OCI-LY7 (cell line): ENCODE results near the gene HDAC4. TPM values are rescaled to one million over a fixed set of nuclear protein-coding genes. Genes with fewer than 3 reads are reported as not detected.

Source experiments
- BruUV-seq: library from RNA; stranded (reverse); fragments of 400-500 nt; replicated peaks from 2 replicates; lab custom pipeline; 2021; lab: Mats Ljungman, UMichigan
- CTCF ChIA-PET: fragments of 300-600 bp; sonication (Branson Sonifier 250); formaldehyde crosslinking; loops from one replicate; lab custom pipeline; 2022; ENCODE audit warnings: antibody characterized with exemption; ENCODE audit not compliant: unreplicated experiment; lab: Charles Lee
- POLR2A ChIA-PET: fragments of 300-600 bp; sonication (Branson Sonifier 250); formaldehyde crosslinking; loops from one replicate; lab custom pipeline; 2022; ENCODE audit warnings: antibody characterized with exemption; lab: Charles Lee
- DNase-seq: peaks from one replicate; pipeline ENCODE4 v3.0.0-alpha.2; 2015; ENCODE audit warnings: low spot score
- H2AFZ ChIP-seq: fragments of 200-600 bp; sonication (generic), shearing (Covaris generic); 2 replicates; pipeline ENCODE4 v1.6.1; 2014; ENCODE audit warnings: mild to moderate bottlenecking, antibody characterized with exemption, low read length, moderate library complexity
- H3K27ac ChIP-seq: fragments of 200-600 bp; sonication (generic); 2 replicates; pipeline ENCODE4 v1.5.1; 2014; ENCODE audit warnings: mixed run types, low read depth, mild to moderate bottlenecking, moderate library complexity, low read length, inconsistent platforms; ENCODE audit not compliant: poor library complexity, severe bottlenecking
- H3K36me3 ChIP-seq: fragments of 200-600 bp; sonication (generic); 2 replicates; pipeline ENCODE4 v1.6.1; 2014; ENCODE audit warnings: mild to moderate bottlenecking, antibody characterized with exemption, low read length, moderate library complexity, mixed read lengths; ENCODE audit not compliant: insufficient read depth
- H3K4me1 ChIP-seq: fragments of 200-600 bp; sonication (generic); 2 replicates; pipeline ENCODE4 v1.5.1; 2014; ENCODE audit warnings: mild to moderate bottlenecking, low read length; ENCODE audit not compliant: insufficient read depth, poor library complexity, severe bottlenecking
- H3K4me2 ChIP-seq: fragments of 200-600 bp; sonication (generic); 2 replicates; pipeline ENCODE4 v1.6.1; 2014; ENCODE audit warnings: mild to moderate bottlenecking, low read length
- H3K4me3 ChIP-seq: fragments of 200-600 bp; sonication (generic); 2 replicates; pipeline ENCODE4 v1.5.1; 2014; ENCODE audit warnings: mild to moderate bottlenecking, low read depth, low read length; ENCODE audit not compliant: poor library complexity, severe bottlenecking
- H3K79me2 ChIP-seq: fragments of 200-600 bp; sonication (generic); 2 replicates; pipeline ENCODE4 v1.6.1; 2016; ENCODE audit warnings: low read depth, mild to moderate bottlenecking, low read length, moderate library complexity, mixed read lengths; ENCODE audit not compliant: insufficient read depth
- H3K9me2 ChIP-seq: fragments of 200-600 bp; sonication (generic); 2 replicates; pipeline ENCODE4 v1.6.1; 2016; ENCODE audit warnings: mild to moderate bottlenecking, low read length, mixed read lengths; ENCODE audit not compliant: insufficient read depth
- H3K9me3 ChIP-seq: fragments of 200-600 bp; sonication (generic); 2 replicates; pipeline ENCODE4 v1.6.1; 2014; ENCODE audit warnings: mild to moderate bottlenecking, mixed run types, low read length, mixed read lengths
- H4K20me1 ChIP-seq: fragments of 200-600 bp; sonication (generic); 2 replicates; pipeline ENCODE4 v1.6.1; 2014; ENCODE audit warnings: mild to moderate bottlenecking, antibody characterized with exemption, low read length, moderate library complexity, mixed read lengths; ENCODE audit not compliant: insufficient read depth
- EZH2phosphoT487 ChIP-seq: fragments of 200-600 bp; sonication (generic); IDR thresholded peaks from 2 replicates; pipeline ENCODE4 v1.6.1; 2018; ENCODE audit warnings: low read depth, borderline replicate concordance, mild to moderate bottlenecking, mixed run types, antibody characterized with exemption, low read length, moderate library complexity, mixed read lengths
- intact Hi-C: fragments of 100-400 bp; cut with micrococcal nuclease; formaldehyde crosslinking; loops from one replicate; pipeline ENCODE4 v1.10.0; 2022; ENCODE audit not compliant: unreplicated experiment
- total RNA-seq, 2 experiments: library from RNA; depleted of rRNA in 1 of 2; stranded (reverse); fragments of >200 nt in 1 of 2; shearing (Covaris generic) in 1 of 2; gene quantifications; 2 replicates each; pipeline ENCODE4 v1.2.3, GENCODE V29; 2014 to 2022
- TF ChIP-seq, protein P1 (sequence below): fragments of 200-600 bp; sonication (generic); conservative IDR thresholded peaks from 2 replicates; pipeline ENCODE4 v1.5.1; 2014; ENCODE audit warnings: mild to moderate bottlenecking, antibody characterized with exemption, low read length, moderate library complexity, mixed read lengths

The HDAC4 gene
- total RNA-seq, 2 experiments from 2014 or later, result 10.2 to 20.6 TPM

DNA sequence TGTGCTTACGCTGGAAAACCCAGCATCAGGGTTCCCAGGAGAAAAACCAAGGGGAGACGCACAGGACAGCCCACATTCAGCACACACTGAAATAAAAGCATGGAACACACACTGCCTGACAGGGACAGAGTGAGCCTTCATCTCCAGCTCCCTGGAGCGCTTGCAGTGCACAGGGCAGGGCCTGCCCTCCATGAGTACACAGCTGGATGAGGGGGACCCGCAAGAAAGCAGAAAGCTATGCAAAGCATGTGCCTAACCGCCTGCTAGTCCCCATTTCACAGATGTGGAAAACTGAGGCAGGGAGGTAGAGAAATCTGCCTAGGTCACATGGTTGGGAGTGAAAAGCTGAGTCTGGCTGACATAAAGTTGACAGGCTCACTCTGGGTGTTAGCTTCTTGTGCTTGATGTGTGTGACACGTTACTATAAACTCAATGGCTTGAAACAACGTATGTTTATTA is 187.1 kb downstream of the HDAC4 start:
- ChIA-PET CTCF (no interaction called here), POLR2A (no interaction called here)
- H3K79me2 ChIP-seq, result no peaks in the 10 kb centered on the region
- H3K4me1 ChIP-seq, result no peaks in the 10 kb centered on the region
- no peaks in the 10 kb centered on the region for H3K36me3 ChIP-seq
- no peak overlapping the region for H2AFZ ChIP-seq
- BruUV-seq, result no TSS peak
- no peak overlapping the region for H3K4me2 ChIP-seq
- H3K9me2 ChIP-seq, result no peaks in the 10 kb centered on the region
- no peak overlapping the region for H3K4me3 ChIP-seq
- no peaks in the 10 kb centered on the region for H3K9me3 ChIP-seq
- intact Hi-C loops, result no loop called here
- no peaks in the 10 kb centered on the region; the same call in 1 of the 2 replicates for H4K20me1 ChIP-seq
- H3K27ac ChIP-seq, result no peak overlapping the region
- TF ChIP-seq EZH2phosphoT487, result no peak
- TF ChIP-seq, protein P1, sequence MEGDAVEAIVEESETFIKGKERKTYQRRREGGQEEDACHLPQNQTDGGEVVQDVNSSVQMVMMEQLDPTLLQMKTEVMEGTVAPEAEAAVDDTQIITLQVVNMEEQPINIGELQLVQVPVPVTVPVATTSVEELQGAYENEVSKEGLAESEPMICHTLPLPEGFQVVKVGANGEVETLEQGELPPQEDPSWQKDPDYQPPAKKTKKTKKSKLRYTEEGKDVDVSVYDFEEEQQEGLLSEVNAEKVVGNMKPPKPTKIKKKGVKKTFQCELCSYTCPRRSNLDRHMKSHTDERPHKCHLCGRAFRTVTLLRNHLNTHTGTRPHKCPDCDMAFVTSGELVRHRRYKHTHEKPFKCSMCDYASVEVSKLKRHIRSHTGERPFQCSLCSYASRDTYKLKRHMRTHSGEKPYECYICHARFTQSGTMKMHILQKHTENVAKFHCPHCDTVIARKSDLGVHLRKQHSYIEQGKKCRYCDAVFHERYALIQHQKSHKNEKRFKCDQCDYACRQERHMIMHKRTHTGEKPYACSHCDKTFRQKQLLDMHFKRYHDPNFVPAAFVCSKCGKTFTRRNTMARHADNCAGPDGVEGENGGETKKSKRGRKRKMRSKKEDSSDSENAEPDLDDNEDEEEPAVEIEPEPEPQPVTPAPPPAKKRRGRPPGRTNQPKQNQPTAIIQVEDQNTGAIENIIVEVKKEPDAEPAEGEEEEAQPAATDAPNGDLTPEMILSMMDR, result no peak
- no peak for DNase-seq

DNA sequence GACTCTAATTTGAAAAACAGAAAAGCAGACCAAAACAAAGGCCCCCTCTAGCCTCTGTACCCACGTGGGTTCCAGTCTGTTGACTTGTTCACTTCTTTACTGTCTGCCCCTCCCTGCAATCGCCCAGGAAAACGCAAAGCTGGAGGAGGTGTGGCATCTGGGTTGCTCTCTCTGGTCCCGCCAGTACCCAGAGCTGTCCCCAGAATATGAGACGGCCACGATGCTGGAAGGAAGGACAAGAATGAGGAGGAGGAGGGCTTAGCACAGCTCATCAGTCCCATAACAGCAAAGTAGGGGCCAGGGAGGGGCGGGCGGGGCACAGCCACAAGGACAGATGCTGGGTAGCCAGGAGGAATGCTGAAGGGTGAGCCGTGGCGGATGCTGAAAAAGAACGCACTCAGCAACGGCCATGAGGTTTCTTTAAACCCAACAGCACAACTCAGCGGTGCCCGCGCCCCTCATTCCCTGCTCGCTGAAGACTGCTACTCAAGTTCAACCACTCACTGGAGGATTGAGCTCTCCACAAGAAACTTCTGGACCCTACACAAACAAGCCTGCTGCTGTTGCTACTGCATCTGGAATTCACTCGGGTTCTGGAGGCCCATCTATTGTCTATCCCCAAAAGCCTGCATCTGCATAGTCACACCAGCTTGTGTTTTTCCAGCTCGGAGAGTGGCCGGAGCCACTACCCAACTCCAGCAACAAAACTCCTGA is 187.7 kb downstream of the HDAC4 start:
- no peaks in the 10 kb centered on the region for H3K9me2 ChIP-seq
- no peak for DNase-seq
- no peak overlapping the region for H2AFZ ChIP-seq
- POLR2A ChIA-PET, result no interaction called here
- no peaks in the 10 kb centered on the region for H3K36me3 ChIP-seq
- intact Hi-C loops, result no loop called here
- no peaks in the 10 kb centered on the region; the same call in 1 of the 2 replicates for H4K20me1 ChIP-seq
- no peak overlapping the region for H3K27ac ChIP-seq
- BruUV-seq, result no TSS peak
- H3K79me2 ChIP-seq, result no peaks in the 10 kb centered on the region
- no peak overlapping the region for H3K4me2 ChIP-seq
- H3K9me3 ChIP-seq, result no peaks in the 10 kb centered on the region
- TF ChIP-seq, protein P1, result no peak
- no peak for TF ChIP-seq EZH2phosphoT487
- CTCF ChIA-PET, result no interaction called here
- no peak overlapping the region for H3K4me3 ChIP-seq
- H3K4me1 ChIP-seq, result no peaks in the 10 kb centered on the region
